Lung (tissue), 12 donors: ENCODE data around the gene PRMT3. TPM values are rescaled to one million over a fixed set of nuclear protein-coding genes. Genes with fewer than 3 reads are reported as not detected.

Experiments used
- ATAC-seq: fragments of 200-7000 bp; cut with Tn5 transposase; one replicate; pipeline ENCODE4 v1.9.1; 2020; ENCODE audit warnings: moderate number of reproducible peaks; ENCODE audit not compliant: insufficient read depth, low FRiP score
- DNase-seq, 3 donors: peaks; one replicate each; pipeline ENCODE4 v3.0.0-alpha.2; 2013 to 2017
- H3K27ac ChIP-seq, 2 donors: one replicate each; pipeline ENCODE4 v1.5.1; 2013; ENCODE audit warnings: mild to moderate bottlenecking in 2 of 2, moderate library complexity in 2 of 2, control low read depth in 1 of 2, inconsistent platforms in 1 of 2, low read depth in 1 of 2, low read length in 1 of 2
- H3K27me3 ChIP-seq, 3 donors: one replicate each; pipeline ENCODE4 v1.5.1; 2013; ENCODE audit warnings: low read length in 2 of 3; ENCODE audit not compliant: control insufficient read depth in 3 of 3, insufficient read depth in 3 of 3
- H3K36me3 ChIP-seq, 4 donors: one replicate each; pipeline ENCODE4 v1.5.1; 2013; ENCODE audit warnings: low read length in 4 of 4, mild to moderate bottlenecking in 1 of 4, moderate library complexity in 1 of 4; ENCODE audit not compliant: control insufficient read depth in 4 of 4, insufficient read depth in 4 of 4
- H3K4me1 ChIP-seq, 5 donors: one replicate each; pipeline ENCODE4 v1.5.1; 2013; ENCODE audit warnings: low read length in 5 of 5, mild to moderate bottlenecking in 2 of 5, moderate library complexity in 1 of 5; ENCODE audit not compliant: control insufficient read depth in 5 of 5, insufficient read depth in 5 of 5
- H3K4me3 ChIP-seq: one replicate; pipeline ENCODE4 v1.5.1; 2013; ENCODE audit warnings: mild to moderate bottlenecking, control low read depth, moderate library complexity
- H3K9ac ChIP-seq, 2 donors: one replicate each; pipeline ENCODE4 v1.5.1; 2013; ENCODE audit warnings: low read length in 2 of 2, control low read depth in 1 of 2; ENCODE audit not compliant: insufficient read depth in 1 of 2
- H3K9me3 ChIP-seq, 4 donors: one replicate each; pipeline ENCODE4 v1.5.1; 2013; ENCODE audit warnings: low read length in 3 of 4, mild to moderate bottlenecking in 1 of 4, moderate library complexity in 1 of 4; ENCODE audit not compliant: control insufficient read depth in 4 of 4, insufficient read depth in 3 of 4
- CTCF ChIP-seq: IDR thresholded peaks from 2 replicates; pipeline ENCODE4 v1.5.1; 2012; ENCODE audit warnings: mild to moderate bottlenecking; ENCODE audit errors: control extremely low read depth, extremely low read depth
- WGBS, 2 donors: extraction: QIAGEN DNeasy Blood & Tissue Kit; methylation state at CpG; one replicate each; pipeline ENCODE4 v1.1.7; 2013; 5-methylcytosine and 5-hydroxymethylcytosine counted together
- polyA plus RNA-seq, 2 donors: library from polyadenylated mRNA; stranded (reverse); fragments of 200-250 nt; gene quantifications; one replicate each; pipeline ENCODE4 v1.2.1, GENCODE V29; 2013
- total RNA-seq, 2 donors: library from RNA; depleted of rRNA in 1 of 2; stranded (reverse); fragments of >200 nt in 1 of 2; gene quantifications; one replicate each; pipeline ENCODE4 v1.2.1, GENCODE V29; 2014 to 2021
- donor health status: control.
- donor health status: control.
- donor health status: Bipolar disorder and iron deficiency.
- donor health status: healthy.
- donor health status: DM: yes; HTN: yes; CAD: no.

The PRMT3 gene
- total and polyA plus RNA-seq, 4 donors, result 8.2 to 19.7 (median 10.3) TPM

GRCh38 chr11:20388096-20389055 is 860 bp downstream of the PRMT3 start:
- WGBS, 2 donors, result 17 to 20% methylated on average over 25 of the region's 25 CpGs
- no peaks in the 10 kb centered on the region for H3K9me3 ChIP-seq
- H3K27me3 ChIP-seq, result no peaks in the 10 kb centered on the region
- peaks cover 0 to 7% (median 0%) of the 10 kb centered on the region in 4 donors for H3K36me3 ChIP-seq
- H3K9ac ChIP-seq, result peak overlapping the region; percentile 21 to 80
- peak overlapping the region; percentile 75 to 89 for H3K27ac ChIP-seq
- peaks cover 0 to 13% (median 4%) of the 10 kb centered on the region in 5 donors for H3K4me1 ChIP-seq
- ATAC-seq, result no peak
- DNase-seq, result peak in 1 of 3 donors; percentile 38
- peak overlapping the region; percentile 93 for H3K4me3 ChIP-seq
- no peak for TF ChIP-seq CTCF

- H3K4me3 ChIP-seq, result no peak overlapping the region
- H3K4me1 ChIP-seq, result no peaks in the 10 kb centered on the region
- H3K9ac ChIP-seq, result no peak overlapping the region
- no peaks in the 10 kb centered on the region for H3K9me3 ChIP-seq
- no peak overlapping the region for H3K27ac ChIP-seq
- ATAC-seq, result no peak
- DNase-seq, result peak in 2 of 3 donors; percentile 18 to 32
- peaks cover 0 to 15% (median 10%) of the 10 kb centered on the region in 4 donors for H3K36me3 ChIP-seq
- TF ChIP-seq CTCF, result no peak
- H3K27me3 ChIP-seq, result no peaks in the 10 kb centered on the region
- WGBS, 2 donors, result 80 to 81% methylated on average over 3 of the region's 3 CpGs
These were observed 9.8 kb downstream of the PRMT3 start for GRCh38 chr11:20397281-20397680.

- no peak for TF ChIP-seq CTCF
- peaks cover 6 to 15% (median 11%) of the 10 kb centered on the region in 4 donors for H3K36me3 ChIP-seq
- no peak for DNase-seq
These were observed 12.0 kb downstream of the PRMT3 start for GRCh38 chr11:20399498-20399897.

More at GRCh38 chr11:20399498-20399897, 12.0 kb downstream of the PRMT3 start:
- ATAC-seq, result no peak
- Histone ChIP-seq H3K4me1 (no peaks in the 10 kb centered on the region), H3K27ac (no peak overlapping the region), H3K9ac (no peak overlapping the region), H3K9me3 (no peaks in the 10 kb centered on the region), H3K4me3 (no peak overlapping the region), H3K27me3 (no peaks in the 10 kb centered on the region)
- WGBS, 2 donors, result 86 to 97% methylated on average over 2 of the region's 2 CpGs
